ENCODE results near the gene MGAT4A.

DNA sequence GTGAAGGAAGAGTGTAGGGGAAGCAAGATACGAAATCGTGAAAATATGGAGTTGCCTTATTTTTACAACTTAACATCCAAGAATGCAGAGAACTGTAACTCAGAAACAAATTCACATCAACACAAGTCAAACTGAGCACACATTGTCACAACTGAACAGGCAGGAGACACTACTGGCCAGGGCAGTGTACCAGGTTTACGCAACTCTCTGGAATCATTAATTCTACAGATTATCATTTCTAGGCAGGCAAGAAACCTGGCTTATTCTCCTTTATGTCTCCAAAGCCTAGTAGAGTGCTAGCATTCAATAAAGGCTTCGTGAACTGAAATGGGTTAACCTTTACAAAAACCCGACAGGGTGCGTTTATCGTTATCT lies 123.2 kb downstream of the MGAT4A start:
- TF ChIP-seq, protein P1, sequence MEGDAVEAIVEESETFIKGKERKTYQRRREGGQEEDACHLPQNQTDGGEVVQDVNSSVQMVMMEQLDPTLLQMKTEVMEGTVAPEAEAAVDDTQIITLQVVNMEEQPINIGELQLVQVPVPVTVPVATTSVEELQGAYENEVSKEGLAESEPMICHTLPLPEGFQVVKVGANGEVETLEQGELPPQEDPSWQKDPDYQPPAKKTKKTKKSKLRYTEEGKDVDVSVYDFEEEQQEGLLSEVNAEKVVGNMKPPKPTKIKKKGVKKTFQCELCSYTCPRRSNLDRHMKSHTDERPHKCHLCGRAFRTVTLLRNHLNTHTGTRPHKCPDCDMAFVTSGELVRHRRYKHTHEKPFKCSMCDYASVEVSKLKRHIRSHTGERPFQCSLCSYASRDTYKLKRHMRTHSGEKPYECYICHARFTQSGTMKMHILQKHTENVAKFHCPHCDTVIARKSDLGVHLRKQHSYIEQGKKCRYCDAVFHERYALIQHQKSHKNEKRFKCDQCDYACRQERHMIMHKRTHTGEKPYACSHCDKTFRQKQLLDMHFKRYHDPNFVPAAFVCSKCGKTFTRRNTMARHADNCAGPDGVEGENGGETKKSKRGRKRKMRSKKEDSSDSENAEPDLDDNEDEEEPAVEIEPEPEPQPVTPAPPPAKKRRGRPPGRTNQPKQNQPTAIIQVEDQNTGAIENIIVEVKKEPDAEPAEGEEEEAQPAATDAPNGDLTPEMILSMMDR (conservative IDR thresholded peaks at IDR 0.05; ENCODE audit: low read length), result no peak
- TF ChIP-seq EZH2phosphoT487 (IDR thresholded peaks at IDR 0.05; ENCODE audit: borderline replicate concordance, low read depth, low read length), result no peak

Measured in OCI-LY7 (cell line).